B cell (primary cell): ENCODE data around the gene FALEC.

Experiments used
- CTCF ChIP-seq: fragments of 200-600 bp; IDR thresholded peaks from one replicate; pipeline ENCODE4 v1.8.0; 2022; ENCODE audit warnings: antibody characterized with exemption, mild to moderate bottlenecking
- EZH2 ChIP-seq: IDR thresholded peaks from 2 replicates; pipeline ENCODE4 v1.6.1; 2012; ENCODE audit warnings: borderline replicate concordance, low read depth, mild to moderate bottlenecking, moderate library complexity, low read length; ENCODE audit not compliant: insufficient read depth, poor library complexity, severe bottlenecking

DNA sequence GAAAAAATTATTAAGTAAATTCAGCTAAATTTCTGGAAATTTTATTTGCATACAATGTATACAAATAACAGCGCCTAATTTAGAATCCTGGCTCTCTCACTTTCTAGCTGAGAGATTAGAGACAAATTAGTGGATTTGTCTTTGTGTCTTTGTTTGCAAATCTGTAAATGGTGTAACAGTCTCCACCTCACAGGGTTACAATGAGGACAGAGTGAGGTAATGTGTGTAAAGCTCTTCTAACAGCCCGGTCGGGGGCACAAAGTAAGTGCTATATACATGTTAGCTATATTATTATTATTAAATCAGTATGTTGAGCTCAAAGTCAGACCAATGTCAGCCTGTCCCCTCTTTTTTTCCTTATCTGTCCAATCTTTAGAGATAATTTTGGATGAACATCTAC, 28.7 kb downstream of the FALEC start:
- TF ChIP-seq CTCF (no peak), EZH2 (no peak)
